ENCODE results near the gene RCCD1.
"Not testable (repeated sequence)": the region's sequence is repeated elsewhere in the genome, so short reads cannot be mapped to it uniquely, and the experiment has no call there.

The RCCD1 gene

DNA sequence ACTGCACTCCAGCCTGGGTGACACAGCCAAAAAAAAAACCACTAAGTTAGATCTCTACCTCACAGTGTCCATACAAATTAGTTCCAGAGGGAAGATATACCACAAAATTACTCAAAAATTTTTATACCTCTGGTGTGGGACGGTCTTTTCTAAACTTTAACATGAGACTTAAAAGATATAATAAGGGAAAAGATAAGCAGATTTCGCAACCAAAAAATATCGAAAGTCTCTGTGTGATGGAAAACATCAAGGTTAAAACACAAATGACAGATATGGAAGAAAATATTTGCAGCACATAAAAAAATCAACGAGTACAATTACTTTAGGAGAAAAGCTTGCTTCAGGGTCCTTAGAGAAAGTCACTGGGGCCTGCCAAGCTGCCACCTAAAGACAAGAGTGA is 32.8 kb upstream of the RCCD1 start:
- Histone ChIP-seq H3K9me3 (ENCODE audit: control insufficient read depth, insufficient read depth, low read depth, low read length) (no peaks in the 10 kb centered on the region), H3K4me1 (ENCODE audit: control insufficient read depth, insufficient read depth, low read length) (no peaks in the 10 kb centered on the region), H3K4me3 (ENCODE audit: low read depth, low read length) (no peak overlapping the region), H3K27me3 (ENCODE audit: control insufficient read depth, insufficient read depth, low read length) (no peaks in the 10 kb centered on the region), H3K9ac (ENCODE audit: low read length) (no peak overlapping the region), H3K36me3 (ENCODE audit: control insufficient read depth, insufficient read depth, low read length) (peaks cover 32% of the 10 kb centered on the region), H3K27ac (ENCODE audit: low read depth, low read length) (no peak overlapping the region)

DNA sequence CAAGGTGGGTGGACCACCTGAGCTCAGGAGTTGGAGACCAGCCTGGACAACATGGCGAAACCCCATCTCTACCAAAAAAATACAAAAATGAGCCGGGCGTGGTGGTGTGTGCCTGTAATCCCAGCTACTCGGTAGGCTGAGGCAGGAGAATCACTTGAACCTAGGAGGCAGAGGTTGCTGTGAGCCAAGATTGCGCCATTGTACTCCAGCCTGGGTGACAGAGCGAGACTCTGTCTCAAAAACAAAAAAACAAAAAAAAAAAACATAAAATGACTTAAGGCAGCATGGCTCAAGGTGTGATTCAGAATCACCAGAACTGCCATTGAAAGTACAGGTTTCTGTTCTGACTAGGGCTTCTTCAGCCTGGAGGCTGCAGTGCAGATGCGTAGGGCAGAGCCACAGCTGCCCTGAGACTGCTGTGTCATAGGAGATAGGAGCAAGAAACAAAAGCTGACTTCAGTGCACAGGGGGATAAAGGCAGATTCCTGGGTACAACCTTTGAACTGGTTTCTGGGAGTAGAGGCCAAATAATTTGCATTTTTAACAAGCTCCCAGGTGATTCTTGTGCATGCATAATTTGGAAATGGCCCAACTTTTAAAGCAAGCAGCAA is 31.9 kb upstream of the RCCD1 start:
- not testable (repeated sequence) for H3K9me3 ChIP-seq (ENCODE audit: control insufficient read depth, insufficient read depth, low read depth, low read length); H3K27ac ChIP-seq (ENCODE audit: low read depth, low read length); H3K4me3 ChIP-seq (ENCODE audit: low read depth, low read length); H3K27me3 ChIP-seq (ENCODE audit: control insufficient read depth, insufficient read depth, low read length); H3K4me1 ChIP-seq (ENCODE audit: control insufficient read depth, insufficient read depth, low read length); H3K9ac ChIP-seq (ENCODE audit: low read length)
- peaks cover 25% of the 10 kb centered on the region for H3K36me3 ChIP-seq (ENCODE audit: control insufficient read depth, insufficient read depth, low read length)

DNA sequence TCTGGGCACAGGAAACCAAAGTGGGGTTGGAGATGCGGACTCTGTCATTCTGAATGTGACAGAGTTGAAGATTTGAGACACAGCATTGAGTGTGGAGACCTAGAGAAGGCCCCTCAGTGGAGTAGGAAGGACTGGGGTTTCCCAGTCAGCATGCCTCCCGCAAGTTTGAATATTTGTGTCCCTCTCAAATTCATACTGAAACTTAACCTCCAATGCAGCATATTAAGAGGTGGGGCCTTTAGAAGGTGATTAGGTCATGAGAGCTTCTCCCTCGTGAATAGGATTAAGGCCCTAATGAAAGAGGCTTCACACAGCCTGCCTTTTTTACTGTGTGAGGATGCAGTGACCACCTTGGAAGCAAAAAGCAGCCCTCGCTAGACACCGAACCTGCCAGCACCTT is 30.3 kb upstream of the RCCD1 start:
- no peak overlapping the region for H3K9ac ChIP-seq (ENCODE audit: low read length)
- H3K36me3 ChIP-seq (ENCODE audit: control insufficient read depth, insufficient read depth, low read length), result peaks cover 12% of the 10 kb centered on the region; the same call in 1 of the 2 replicates
- H3K4me1 ChIP-seq (ENCODE audit: control insufficient read depth, insufficient read depth, low read length), result no peaks in the 10 kb centered on the region
- no peak overlapping the region for H3K4me3 ChIP-seq (ENCODE audit: low read depth, low read length)
- no peak overlapping the region for H3K27ac ChIP-seq (ENCODE audit: low read depth, low read length)
- H3K27me3 ChIP-seq (ENCODE audit: control insufficient read depth, insufficient read depth, low read length), result no peaks in the 10 kb centered on the region
- H3K9me3 ChIP-seq (ENCODE audit: control insufficient read depth, insufficient read depth, low read depth, low read length), result no peaks in the 10 kb centered on the region

DNA sequence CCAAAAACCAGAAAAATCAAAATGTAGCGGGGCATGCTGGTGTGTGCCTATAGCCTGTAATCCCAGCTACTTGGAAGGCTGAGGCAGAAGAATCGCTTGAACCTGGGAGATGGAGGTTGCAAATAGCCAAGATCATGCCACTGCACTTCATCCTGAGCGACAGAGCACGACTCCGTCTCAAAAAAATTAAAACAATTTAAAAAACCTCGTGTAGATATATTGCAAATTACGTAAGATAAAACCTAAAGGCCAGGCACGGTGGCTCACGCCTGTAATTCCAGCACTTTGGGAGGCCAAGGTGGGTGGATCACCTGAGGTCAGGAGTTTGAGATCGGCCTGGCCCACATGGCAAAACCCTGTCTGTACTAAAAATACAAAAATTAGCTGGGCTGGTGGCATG is 27.9 kb upstream of the RCCD1 start:
- not testable (repeated sequence) for H3K9ac ChIP-seq (ENCODE audit: low read length); H3K36me3 ChIP-seq (ENCODE audit: control insufficient read depth, insufficient read depth, low read length); H3K4me1 ChIP-seq (ENCODE audit: control insufficient read depth, insufficient read depth, low read length); H3K4me3 ChIP-seq (ENCODE audit: low read depth, low read length); H3K27me3 ChIP-seq (ENCODE audit: control insufficient read depth, insufficient read depth, low read length); H3K27ac ChIP-seq (ENCODE audit: low read depth, low read length); H3K9me3 ChIP-seq (ENCODE audit: control insufficient read depth, insufficient read depth, low read depth, low read length)

DNA sequence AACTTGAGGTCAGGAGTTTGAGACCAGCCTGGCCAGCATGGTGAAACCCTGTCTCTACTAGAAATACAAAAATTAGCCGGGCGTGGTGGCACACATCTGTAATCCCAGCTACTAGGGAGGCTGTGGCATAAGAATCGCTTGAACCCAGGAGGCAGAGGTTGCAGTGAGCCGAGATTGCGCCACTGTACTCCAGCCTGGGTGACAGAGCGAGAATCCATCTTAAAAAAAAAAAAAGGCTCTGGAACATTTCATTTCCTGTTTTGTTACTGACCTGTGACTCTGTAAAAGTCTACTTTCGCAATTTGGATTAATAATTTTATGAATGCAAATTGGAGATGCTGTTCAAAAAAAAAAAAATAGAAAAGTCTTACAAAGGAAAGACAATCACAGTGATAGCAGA is 26.6 kb upstream of the RCCD1 start:
- H3K27me3 ChIP-seq (ENCODE audit: control insufficient read depth, insufficient read depth, low read length); H3K9ac ChIP-seq (ENCODE audit: low read length); H3K9me3 ChIP-seq (ENCODE audit: control insufficient read depth, insufficient read depth, low read depth, low read length); H3K36me3 ChIP-seq (ENCODE audit: control insufficient read depth, insufficient read depth, low read length); H3K4me3 ChIP-seq (ENCODE audit: low read depth, low read length); H3K4me1 ChIP-seq (ENCODE audit: control insufficient read depth, insufficient read depth, low read length); H3K27ac ChIP-seq (ENCODE audit: low read depth, low read length): not testable (repeated sequence)

DNA sequence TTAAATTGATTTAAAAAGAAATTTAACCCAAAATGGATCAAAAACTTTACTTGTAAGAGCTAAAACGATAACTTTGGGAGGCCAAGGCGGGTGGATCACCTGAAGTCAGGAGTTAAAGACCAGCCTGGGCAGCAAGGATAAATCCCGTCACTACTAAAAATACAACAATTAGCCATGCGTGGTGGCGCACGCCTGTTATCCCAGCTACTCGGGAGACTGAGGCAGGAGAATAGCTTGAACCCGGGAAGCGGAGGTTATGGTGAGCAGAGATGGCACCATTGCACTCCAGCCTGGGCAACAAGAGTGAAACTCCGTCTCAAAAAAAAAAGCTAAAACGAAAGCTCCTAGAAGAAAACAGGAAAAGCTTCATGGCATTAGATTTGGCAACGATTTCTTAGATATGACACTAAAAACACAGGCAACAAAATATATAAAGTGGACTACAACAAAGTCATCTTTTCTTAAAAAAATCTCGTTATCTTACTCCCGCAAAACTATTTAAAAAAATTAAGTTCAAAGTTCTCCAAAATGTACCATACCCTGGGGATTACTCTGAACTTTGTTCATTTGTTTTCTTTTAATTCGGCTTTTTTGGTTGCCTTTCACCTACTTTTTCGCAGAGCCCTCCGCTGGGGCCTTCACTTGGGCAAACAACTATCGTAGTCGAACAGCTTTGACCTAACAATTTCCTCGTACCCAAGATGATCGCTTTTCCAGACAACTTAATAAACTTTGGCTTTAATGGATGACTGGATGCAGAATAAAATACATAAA is 25.3 kb upstream of the RCCD1 start:
- Histone ChIP-seq H3K27me3 (ENCODE audit: control insufficient read depth, insufficient read depth, low read length) (peaks cover 8% of the 10 kb centered on the region), H3K4me3 (ENCODE audit: low read depth, low read length) (peak overlapping the region; percentile 23; the same call in 1 of the 2 replicates), H3K27ac (ENCODE audit: low read depth, low read length) (no peak overlapping the region), H3K9ac (ENCODE audit: low read length) (no peak overlapping the region), H3K4me1 (ENCODE audit: control insufficient read depth, insufficient read depth, low read length) (peaks cover 7% of the 10 kb centered on the region; the same call in 1 of the 2 replicates), H3K36me3 (ENCODE audit: control insufficient read depth, insufficient read depth, low read length) (no peaks in the 10 kb centered on the region), H3K9me3 (ENCODE audit: control insufficient read depth, insufficient read depth, low read depth, low read length) (no peaks in the 10 kb centered on the region)

DNA sequence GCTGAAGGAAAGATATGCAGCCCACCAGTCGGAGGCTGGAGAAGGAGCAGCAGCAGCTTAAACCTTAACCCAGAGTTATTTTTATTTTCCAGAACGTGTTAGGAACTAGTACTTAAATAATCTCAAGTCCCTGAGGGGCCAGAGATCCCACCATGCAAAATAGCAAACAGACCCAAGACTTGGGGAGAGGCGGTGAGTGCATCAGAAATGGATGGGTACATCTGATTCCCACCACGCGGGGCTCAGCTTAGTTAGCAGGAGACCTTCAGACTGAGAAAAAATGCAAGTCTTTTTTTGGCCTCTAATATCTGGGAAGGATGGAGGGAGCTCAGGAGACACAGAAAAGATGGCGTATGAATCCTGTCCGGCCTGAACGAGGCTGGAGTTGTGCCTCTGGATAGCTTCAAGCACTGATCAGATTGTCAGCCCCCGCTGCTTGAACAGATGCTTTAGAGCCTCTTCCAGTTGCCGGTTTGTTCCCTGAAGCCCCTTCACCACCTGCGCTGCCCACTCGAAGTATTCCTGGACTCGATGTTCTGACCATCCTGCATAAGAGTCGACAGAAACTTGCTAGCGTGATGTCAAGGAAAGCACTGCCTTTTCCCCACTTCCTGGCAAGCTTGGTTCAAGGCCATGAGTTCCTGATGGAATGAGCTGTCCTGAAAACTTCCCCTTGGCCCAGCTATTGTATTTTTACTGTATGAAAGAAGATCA is 23.7 kb upstream of the RCCD1 start:
- Histone ChIP-seq H3K9ac (ENCODE audit: low read length) (no peak overlapping the region), H3K36me3 (ENCODE audit: control insufficient read depth, insufficient read depth, low read length) (no peaks in the 10 kb centered on the region), H3K27ac (ENCODE audit: low read depth, low read length) (no peak overlapping the region), H3K4me3 (ENCODE audit: low read depth, low read length) (peak overlapping the region; percentile 91), H3K27me3 (ENCODE audit: control insufficient read depth, insufficient read depth, low read length) (peaks cover 8% of the 10 kb centered on the region), H3K4me1 (ENCODE audit: control insufficient read depth, insufficient read depth, low read length) (peaks cover 12% of the 10 kb centered on the region), H3K9me3 (ENCODE audit: control insufficient read depth, insufficient read depth, low read depth, low read length) (no peaks in the 10 kb centered on the region)

DNA sequence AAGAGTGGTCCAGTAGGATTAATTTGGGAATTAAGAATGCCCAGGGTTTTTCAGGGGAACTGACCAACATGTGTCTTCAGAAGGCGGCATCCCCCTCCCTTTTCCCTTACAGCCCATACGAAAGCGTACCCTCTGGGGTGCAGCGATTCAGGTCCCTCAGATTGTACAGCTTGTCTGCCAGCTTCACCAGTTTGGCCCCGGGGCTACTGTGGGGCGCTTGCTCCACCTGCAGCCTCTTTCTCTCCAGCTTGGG is 23.2 kb upstream of the RCCD1 start:
- Histone ChIP-seq H3K9ac (ENCODE audit: low read length) (no peak overlapping the region), H3K36me3 (ENCODE audit: control insufficient read depth, insufficient read depth, low read length) (peaks cover 3% of the 10 kb centered on the region; the same call in 1 of the 2 replicates), H3K9me3 (ENCODE audit: control insufficient read depth, insufficient read depth, low read depth, low read length) (no peaks in the 10 kb centered on the region), H3K4me3 (ENCODE audit: low read depth, low read length) (peak overlapping the region; percentile 91), H3K4me1 (ENCODE audit: control insufficient read depth, insufficient read depth, low read length) (peaks cover 17% of the 10 kb centered on the region), H3K27me3 (ENCODE audit: control insufficient read depth, insufficient read depth, low read length) (peaks cover 8% of the 10 kb centered on the region), H3K27ac (ENCODE audit: low read depth, low read length) (no peak overlapping the region)

DNA sequence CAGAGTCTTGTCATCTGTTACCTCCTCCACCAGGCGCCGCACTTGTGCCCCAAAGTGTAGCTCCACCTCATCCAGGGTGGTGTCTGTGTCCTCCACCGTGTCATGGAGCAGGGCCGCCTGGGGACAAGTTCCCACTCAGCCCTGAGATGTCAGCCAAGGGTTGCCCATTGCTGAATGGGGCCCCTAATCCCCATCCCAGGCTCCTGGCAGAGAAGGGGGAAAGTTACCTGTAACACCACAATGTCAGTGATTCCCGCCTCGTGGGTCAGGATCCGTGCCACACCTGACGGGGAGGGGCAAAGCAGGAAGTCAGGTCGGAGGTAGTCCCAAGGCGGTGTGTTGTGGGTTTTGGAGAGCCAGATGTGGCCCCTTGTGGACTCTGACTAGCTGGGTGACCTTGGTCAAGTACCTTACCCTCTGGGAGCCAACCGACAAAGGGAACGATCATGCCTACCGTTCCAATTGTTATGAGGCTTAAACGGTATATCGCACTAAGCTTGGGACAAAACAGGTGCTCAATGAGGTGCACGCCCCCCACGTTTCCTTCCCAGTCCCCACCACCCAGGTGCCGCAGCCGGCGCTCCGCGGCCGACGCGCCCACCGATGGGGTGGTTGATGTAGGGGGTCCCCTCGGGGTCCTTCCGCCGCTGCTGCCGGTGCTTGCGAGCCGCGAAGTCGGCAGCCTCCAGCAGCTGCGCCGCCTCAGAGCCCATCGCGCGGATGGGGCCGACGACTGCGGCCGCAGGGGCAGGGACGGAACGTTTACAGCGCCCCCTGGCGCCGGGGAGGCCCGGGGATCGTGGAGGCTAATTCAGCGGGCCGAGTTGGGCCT is 22.6 kb upstream of the RCCD1 start, which contains the start of gene HDDC3:
HDDC3 (minus strand) TSS at position 722 of the 832 bp plus-strand sequence; CDS start at position 713, 9 bp downstream.
- peaks cover 9% of the 10 kb centered on the region for H3K36me3 ChIP-seq (ENCODE audit: control insufficient read depth, insufficient read depth, low read length)
- peak within 1 kb of the TSS; percentile 68 for H3K9ac ChIP-seq (ENCODE audit: low read length)
- H3K9me3 ChIP-seq (ENCODE audit: control insufficient read depth, insufficient read depth, low read depth, low read length), result no peaks in the 10 kb centered on the region
- peaks cover 8% of the 10 kb centered on the region for H3K27me3 ChIP-seq (ENCODE audit: control insufficient read depth, insufficient read depth, low read length)
- no peak within 1 kb of the TSS for H3K27ac ChIP-seq (ENCODE audit: low read depth, low read length)
- peak within 1 kb of the TSS; percentile 91 for H3K4me3 ChIP-seq (ENCODE audit: low read depth, low read length)
- H3K4me1 ChIP-seq (ENCODE audit: control insufficient read depth, insufficient read depth, low read length), result peaks cover 17% of the 10 kb centered on the region

DNA sequence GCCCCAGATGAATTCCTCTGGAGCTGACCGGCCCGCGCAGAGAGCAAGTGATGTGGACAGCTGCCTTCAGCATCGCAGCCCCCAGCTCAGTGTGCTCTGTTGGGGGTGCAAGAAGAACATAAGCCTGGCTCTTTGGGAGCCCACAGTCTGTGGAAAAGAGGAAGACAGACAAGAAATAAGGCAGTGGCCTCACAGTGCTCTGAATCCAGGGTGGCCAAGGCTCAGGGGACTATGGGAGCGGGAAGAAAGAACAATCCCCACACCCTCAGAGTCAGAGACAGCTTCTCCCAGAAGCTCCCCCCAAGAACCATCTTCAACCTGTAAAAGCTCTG is 22.1 kb upstream of the RCCD1 start:
- peaks cover 12% of the 10 kb centered on the region for H3K36me3 ChIP-seq (ENCODE audit: control insufficient read depth, insufficient read depth, low read length)
- peaks cover 8% of the 10 kb centered on the region for H3K27me3 ChIP-seq (ENCODE audit: control insufficient read depth, insufficient read depth, low read length)
- no peak overlapping the region for H3K27ac ChIP-seq (ENCODE audit: low read depth, low read length)
- H3K9me3 ChIP-seq (ENCODE audit: control insufficient read depth, insufficient read depth, low read depth, low read length), result no peaks in the 10 kb centered on the region
- peaks cover 17% of the 10 kb centered on the region for H3K4me1 ChIP-seq (ENCODE audit: control insufficient read depth, insufficient read depth, low read length)
- H3K4me3 ChIP-seq (ENCODE audit: low read depth, low read length), result peak overlapping the region; percentile 91
- no peak overlapping the region for H3K9ac ChIP-seq (ENCODE audit: low read length)

DNA sequence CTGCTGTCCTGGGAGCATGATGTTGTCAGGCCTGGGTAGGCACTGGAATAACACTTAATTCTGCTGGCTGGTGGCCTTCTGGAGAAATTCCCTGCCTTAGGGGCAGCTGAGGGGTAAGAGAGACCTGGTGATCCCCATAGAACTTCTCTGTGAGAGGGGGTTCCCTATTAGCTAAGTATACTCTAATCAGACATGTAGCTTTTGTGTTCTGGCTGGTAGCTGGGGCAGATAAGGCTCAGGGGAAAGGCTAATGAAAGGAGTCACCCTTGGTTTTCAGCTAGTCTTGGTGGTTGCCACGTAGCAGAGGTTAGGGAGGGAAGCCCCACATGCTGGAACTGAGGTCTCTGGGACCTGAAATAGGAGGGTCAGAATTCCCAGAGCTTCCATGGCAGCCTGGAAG is 21.4 kb upstream of the RCCD1 start:
- Histone ChIP-seq H3K36me3 (ENCODE audit: control insufficient read depth, insufficient read depth, low read length) (peaks cover 15% of the 10 kb centered on the region), H3K9ac (ENCODE audit: low read length) (no peak overlapping the region), H3K4me1 (ENCODE audit: control insufficient read depth, insufficient read depth, low read length) (peaks cover 17% of the 10 kb centered on the region), H3K27ac (ENCODE audit: low read depth, low read length) (no peak overlapping the region), H3K4me3 (ENCODE audit: low read depth, low read length) (no peak overlapping the region), H3K9me3 (ENCODE audit: control insufficient read depth, insufficient read depth, low read depth, low read length) (no peaks in the 10 kb centered on the region), H3K27me3 (ENCODE audit: control insufficient read depth, insufficient read depth, low read length) (peaks cover 8% of the 10 kb centered on the region)
